SU-DHL-6 (cell line): ENCODE measurements around the gene E2F1.

Experiments
- H2AFZ ChIP-seq: fragments of 200-600 bp; sonication (generic); 2 replicates; pipeline ENCODE4 v1.6.1; 2014; ENCODE audit warnings: low read depth, mild to moderate bottlenecking, moderate library complexity, mixed read lengths, antibody characterized with exemption, low read length; ENCODE audit not compliant: severe bottlenecking
- H3F3A ChIP-seq: fragments of 200-600 bp; shearing (Covaris generic); 2 replicates; pipeline ENCODE4 v1.6.0; 2016; ENCODE audit warnings: antibody characterized with exemption, mild to moderate bottlenecking; ENCODE audit not compliant: insufficient read depth
- H3K27ac ChIP-seq: fragments of 200-600 bp; sonication (generic); 2 replicates; pipeline ENCODE4 v1.5.1; 2016; ENCODE audit warnings: low read depth, mild to moderate bottlenecking, low read length, moderate library complexity, mixed read lengths
- H3K27me3 ChIP-seq: fragments of 200-600 bp; sonication (generic), shearing (Covaris generic); 2 replicates; pipeline ENCODE4 v1.6.0; 2014; ENCODE audit warnings: mild to moderate bottlenecking, low read length
- H3K36me3 ChIP-seq: fragments of 200-600 bp; sonication (generic); 2 replicates; pipeline ENCODE4 v1.6.1; 2014; ENCODE audit warnings: mild to moderate bottlenecking, low read length, mixed read lengths
- H3K4me2 ChIP-seq: fragments of 300-600, 200-600 bp; shearing (Covaris generic), sonication (generic); 2 replicates; pipeline ENCODE4 v1.6.0; 2014; ENCODE audit warnings: low read length, low read depth, mild to moderate bottlenecking; ENCODE audit not compliant: poor library complexity, severe bottlenecking
- H3K4me3 ChIP-seq: fragments of 200-600 bp; sonication (generic); 2 replicates; pipeline ENCODE4 v1.5.1; 2014; ENCODE audit warnings: antibody characterized with exemption, low read length, mild to moderate bottlenecking, mixed read lengths; ENCODE audit not compliant: insufficient read depth, poor library complexity, severe bottlenecking
- H3K79me2 ChIP-seq: fragments of 200-600 bp; sonication (generic); 2 replicates; pipeline ENCODE4 v1.6.1; 2014; ENCODE audit warnings: mild to moderate bottlenecking, low read length, moderate library complexity; ENCODE audit not compliant: insufficient read depth
- H3K9ac ChIP-seq: fragments of 200-600 bp; sonication (generic); 2 replicates; pipeline ENCODE4 v1.7.0; 2014; ENCODE audit warnings: mild to moderate bottlenecking, low read length
- H3K9me2 ChIP-seq: fragments of 200-600 bp; sonication (generic); replicated peaks from 2 replicates; pipeline ENCODE4 v1.6.1; 2014; ENCODE audit warnings: low read length; ENCODE audit not compliant: insufficient read depth
- H3K9me3 ChIP-seq: fragments of 200-600 bp; sonication (generic); 2 replicates; pipeline ENCODE4 v1.6.1; 2014; ENCODE audit warnings: low read length, mixed read lengths; ENCODE audit not compliant: insufficient read depth
- H4K20me1 ChIP-seq: fragments of 200-600 bp; sonication (generic); 2 replicates; pipeline ENCODE4 v1.6.1; 2014; ENCODE audit warnings: low read depth, mild to moderate bottlenecking, antibody characterized with exemption, low read length, moderate library complexity, mixed read lengths
- CTCF ChIP-seq: fragments of 200-600 bp; sonication (generic); IDR thresholded peaks from one replicate; pipeline ENCODE4 v1.5.1; 2017; ENCODE audit warnings: antibody characterized with exemption, mild to moderate bottlenecking, low read length, moderate library complexity; ENCODE audit not compliant: insufficient read depth, poor library complexity, severe bottlenecking
- EZH2phosphoT487 ChIP-seq: fragments of 200-600 bp; sonication (generic), shearing (Covaris generic); conservative IDR thresholded peaks from 2 replicates; pipeline ENCODE4 v1.6.1; 2018; ENCODE audit warnings: mild to moderate bottlenecking, antibody characterized with exemption, low read length, moderate library complexity, mixed read lengths

The E2F1 gene

GRCh38 chr20:33697129-33697528, 10.9 kb upstream of the E2F1 start:
- no peak overlapping the region for H3K27ac ChIP-seq
- H3K79me2 ChIP-seq = no peaks in the 10 kb centered on the region
- no peak overlapping the region for H2AFZ ChIP-seq

DNA sequence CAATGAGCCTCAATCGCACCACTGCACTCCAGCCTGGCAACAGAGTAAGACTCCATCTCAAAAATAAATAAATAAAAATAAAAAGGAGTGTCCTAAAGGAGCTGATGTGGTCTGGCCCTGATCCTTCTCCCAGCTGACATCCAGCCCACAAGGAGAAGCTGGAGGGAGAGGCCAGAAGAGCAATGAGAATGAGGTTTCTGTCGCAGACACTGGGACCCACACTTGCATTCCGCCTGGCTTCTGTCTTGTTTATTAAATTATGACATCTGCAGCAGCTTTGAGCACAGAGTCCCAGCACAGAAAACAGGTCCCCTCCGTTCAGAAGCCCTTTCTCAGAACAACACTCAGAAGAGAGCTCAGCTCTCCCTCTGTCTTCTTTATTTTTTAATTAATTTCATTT, 10.3 kb upstream of the E2F1 start:
- no peak overlapping the region for H3K4me2 ChIP-seq
- no peaks in the 10 kb centered on the region for H3K9me3 ChIP-seq
- no peaks in the 10 kb centered on the region for H3K79me2 ChIP-seq
- no peak overlapping the region for H2AFZ ChIP-seq
- H3K36me3 ChIP-seq = no peaks in the 10 kb centered on the region
- H3K9ac ChIP-seq = no peak overlapping the region
- H3K27me3 ChIP-seq = no peaks in the 10 kb centered on the region
- no peaks in the 10 kb centered on the region for H3F3A ChIP-seq
- H4K20me1 ChIP-seq = no peaks in the 10 kb centered on the region
- no peak for TF ChIP-seq EZH2phosphoT487
- no peak for TF ChIP-seq CTCF
- no peak overlapping the region for H3K27ac ChIP-seq
- no peak overlapping the region for H3K4me3 ChIP-seq
- no peaks in the 10 kb centered on the region for H3K9me2 ChIP-seq

More at GRCh38 chr20:33697129-33697528, 10.9 kb upstream of the E2F1 start:
- Histone ChIP-seq H3K4me3 (no peak overlapping the region), H3K9me3 (no peaks in the 10 kb centered on the region), H4K20me1 (no peaks in the 10 kb centered on the region), H3K9me2 (no peaks in the 10 kb centered on the region), H3K36me3 (no peaks in the 10 kb centered on the region), H3K4me2 (no peak overlapping the region), H3F3A (no peaks in the 10 kb centered on the region), H3K27me3 (no peaks in the 10 kb centered on the region), H3K9ac (no peak overlapping the region)
- TF ChIP-seq EZH2phosphoT487 (no peak), CTCF (no peak)

- TF ChIP-seq CTCF (no peak), EZH2phosphoT487 (no peak)
- H3K4me2 ChIP-seq = no peak overlapping the region
- H3K27me3 ChIP-seq = no peaks in the 10 kb centered on the region
- no peaks in the 10 kb centered on the region for H3K9me3 ChIP-seq
- no peaks in the 10 kb centered on the region for H3F3A ChIP-seq
- no peak overlapping the region for H2AFZ ChIP-seq
- no peaks in the 10 kb centered on the region for H3K9me2 ChIP-seq
- H3K4me3 ChIP-seq = no peak overlapping the region
- H3K9ac ChIP-seq = no peak overlapping the region
- H4K20me1 ChIP-seq = no peaks in the 10 kb centered on the region
- H3K36me3 ChIP-seq = no peaks in the 10 kb centered on the region
- H3K79me2 ChIP-seq = no peaks in the 10 kb centered on the region
- H3K27ac ChIP-seq = no peak overlapping the region
These were observed 8.4 kb upstream of the E2F1 start for GRCh38 chr20:33694639-33695012.
